Astrocyte of the hippocampus (primary cell): Measurements from ENCODE around the gene TTLL8.
"Not testable (repeated sequence)": the region's sequence is repeated elsewhere in the genome, so short reads cannot be mapped to it uniquely, and the experiment has no call there.

ENCODE experiments used
- DNase-seq: peaks from one replicate; pipeline ENCODE4 v3.0.0; 2011; ENCODE audit warnings: low read depth, low spot score

The TTLL8 gene

DNA sequence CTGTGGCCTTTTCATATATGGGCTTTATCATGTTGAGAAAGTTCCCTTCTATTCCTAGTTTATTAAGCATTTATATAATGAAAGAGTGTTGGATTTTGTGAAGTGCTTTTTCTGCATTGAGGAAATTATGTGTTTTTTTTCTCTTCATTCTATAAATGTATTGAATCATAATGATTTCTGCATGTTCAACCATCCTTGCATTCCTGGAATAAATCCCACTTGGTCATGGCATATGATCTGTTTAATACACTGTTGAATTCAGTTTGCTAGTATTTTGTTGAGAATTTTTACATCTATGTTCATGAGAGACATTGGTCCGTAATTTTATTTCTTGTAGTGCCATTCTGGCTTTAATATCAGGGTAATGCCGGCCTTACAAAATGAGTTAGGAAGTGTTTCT lies 71.8 kb downstream of the TTLL8 start:
- DNase-seq, result no peak

DNA sequence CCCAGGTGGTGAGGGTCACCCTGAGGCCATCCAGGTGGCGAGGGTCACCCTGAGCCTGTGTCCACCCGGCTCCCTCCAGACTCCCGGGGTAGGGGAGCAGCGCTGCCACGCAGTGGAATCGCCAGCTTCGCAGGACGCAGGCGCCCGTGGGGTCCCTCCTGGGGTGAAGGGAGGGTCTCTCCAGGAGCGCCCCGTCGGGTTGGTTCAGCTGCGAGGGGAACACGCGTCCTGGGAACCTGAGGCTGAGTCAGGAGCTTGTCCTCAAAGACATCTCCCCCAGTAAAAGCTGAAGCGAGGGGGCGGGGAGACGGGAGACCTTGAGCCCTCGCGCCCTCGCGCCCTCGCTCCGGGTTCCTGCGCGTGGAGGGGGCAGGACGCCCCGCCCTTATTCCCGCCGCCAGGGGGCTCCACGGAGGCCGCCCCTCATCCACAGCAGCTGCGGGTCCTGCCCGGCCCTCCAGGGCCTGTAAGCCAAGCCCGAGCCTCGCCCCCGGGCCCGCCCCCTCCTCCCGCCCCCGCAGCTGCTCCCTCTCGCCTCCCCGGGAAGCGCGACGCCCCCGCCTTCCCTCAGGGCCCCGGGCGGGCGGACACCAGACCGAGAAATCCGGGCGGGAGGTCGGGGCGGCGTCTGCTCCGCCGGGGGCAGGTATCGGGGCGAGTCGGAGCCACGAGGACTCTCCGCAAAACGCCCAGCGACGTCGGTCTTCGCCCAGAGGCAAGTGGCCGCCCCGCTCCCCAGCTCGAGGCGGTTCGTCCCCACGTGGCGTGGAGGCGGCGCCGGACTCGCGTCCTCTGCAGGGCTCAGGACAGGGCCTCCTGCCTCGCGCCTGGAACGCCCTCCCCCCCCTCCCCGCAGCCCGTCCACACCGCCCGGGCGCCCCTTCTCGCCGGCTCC lies 74.7 kb downstream of the TTLL8 start:
- no peak for DNase-seq

DNA sequence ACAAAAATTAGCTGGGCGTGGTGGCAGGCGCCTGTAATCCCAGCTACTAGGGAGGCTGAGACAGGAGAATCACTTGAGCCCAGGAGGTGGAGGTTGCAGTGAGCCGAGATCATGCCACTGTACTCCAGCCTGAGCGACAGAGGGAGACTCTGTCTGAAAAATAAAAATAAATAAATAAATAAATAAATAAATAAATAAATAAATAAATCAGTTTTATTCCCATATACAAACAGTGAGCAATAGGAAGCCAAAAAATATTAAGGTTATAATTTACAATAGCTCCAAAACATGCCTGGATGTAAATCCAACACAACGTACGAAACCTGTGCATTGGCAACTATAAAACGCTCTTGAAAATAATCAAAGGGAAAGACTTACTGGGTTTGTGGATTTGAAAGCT lies 76.3 kb downstream of the TTLL8 start:
- not testable (repeated sequence) for DNase-seq

DNA sequence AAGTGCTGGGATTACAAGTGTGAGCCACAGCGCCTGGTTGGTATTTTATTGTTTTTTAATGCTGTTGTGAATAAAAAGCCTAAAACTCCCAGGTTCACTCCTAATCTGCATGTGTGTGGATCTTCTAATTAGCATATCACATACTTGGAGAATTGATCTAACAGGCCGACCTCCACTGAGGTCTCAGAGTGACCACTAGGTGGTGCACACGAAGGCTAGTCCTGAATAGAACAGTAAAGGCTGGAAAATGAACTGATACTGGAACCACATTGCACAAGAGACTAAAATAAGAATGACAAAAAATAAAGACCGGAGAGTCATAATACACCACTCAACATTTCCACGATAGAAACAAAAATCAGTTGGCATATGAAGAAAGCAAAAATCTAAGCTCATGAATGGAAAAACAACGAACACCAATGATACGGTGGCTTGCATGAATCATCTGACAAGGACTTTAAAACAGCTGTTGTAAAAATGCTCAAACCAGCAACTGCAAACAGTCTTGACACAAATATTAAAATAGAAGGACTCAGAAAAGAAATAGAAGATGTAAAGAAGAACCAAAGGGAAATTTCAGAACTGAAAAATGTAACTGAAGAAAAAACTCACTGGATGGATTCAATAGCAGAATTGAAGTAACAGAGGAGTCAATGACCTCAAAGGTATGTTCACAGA lies 78.4 kb downstream of the TTLL8 start:
- DNase-seq, result peak; percentile 46

DNA sequence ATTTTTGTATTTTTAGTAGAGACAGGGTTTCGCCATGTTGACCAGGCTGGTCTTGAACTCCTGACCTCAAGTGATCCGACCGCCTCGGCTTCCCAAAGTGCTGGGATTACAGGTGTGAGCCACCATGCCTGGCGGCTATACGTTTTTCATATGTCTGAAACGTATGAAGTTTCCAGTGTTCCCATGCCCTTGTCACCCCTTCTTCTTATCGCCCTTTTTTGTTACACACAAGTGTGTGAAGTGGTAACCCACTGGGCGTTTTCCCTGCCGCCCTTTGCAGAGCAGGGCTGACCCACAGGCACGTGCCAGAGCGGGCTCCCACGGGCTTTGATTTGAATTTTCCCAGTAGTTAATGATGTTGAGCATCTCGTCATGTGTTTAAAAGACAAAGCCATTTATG lies 80.5 kb downstream of the TTLL8 start:
- DNase-seq, result no peak

DNA sequence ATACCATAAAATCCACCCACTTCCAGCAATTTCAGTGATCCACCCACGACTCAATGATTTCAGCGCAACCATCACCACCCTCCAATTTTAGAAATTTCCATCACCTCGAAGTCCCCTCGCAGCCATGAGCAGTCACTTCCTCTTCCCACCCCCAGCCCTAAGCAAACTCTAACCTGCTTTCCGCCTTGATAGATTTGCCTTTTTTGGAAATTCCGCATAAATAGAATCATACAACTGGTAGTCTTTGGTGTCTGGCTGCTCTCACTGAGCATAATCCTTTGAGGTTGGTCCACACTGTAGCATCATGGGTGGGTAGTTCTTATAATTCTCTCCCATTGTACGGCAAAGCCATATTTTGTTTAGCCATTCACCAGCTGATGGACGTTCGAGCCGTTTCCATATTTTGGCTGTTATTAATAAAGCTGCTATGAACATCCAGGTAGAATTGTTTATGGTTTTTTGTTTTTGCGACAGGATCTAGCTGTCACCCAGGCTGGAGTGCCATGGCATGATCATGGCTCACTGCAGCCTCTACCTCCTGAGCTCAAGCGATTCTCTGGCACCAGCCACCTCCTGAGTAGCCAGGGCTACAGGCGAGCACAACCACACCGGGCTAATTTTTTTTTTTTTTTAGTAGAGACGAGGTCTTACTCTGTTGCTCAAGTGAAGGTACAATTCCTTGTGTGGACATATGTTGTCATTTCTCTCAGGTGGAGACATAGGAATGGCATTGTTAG lies 81.5 kb downstream of the TTLL8 start:
- peak; percentile 1 for DNase-seq

DNA sequence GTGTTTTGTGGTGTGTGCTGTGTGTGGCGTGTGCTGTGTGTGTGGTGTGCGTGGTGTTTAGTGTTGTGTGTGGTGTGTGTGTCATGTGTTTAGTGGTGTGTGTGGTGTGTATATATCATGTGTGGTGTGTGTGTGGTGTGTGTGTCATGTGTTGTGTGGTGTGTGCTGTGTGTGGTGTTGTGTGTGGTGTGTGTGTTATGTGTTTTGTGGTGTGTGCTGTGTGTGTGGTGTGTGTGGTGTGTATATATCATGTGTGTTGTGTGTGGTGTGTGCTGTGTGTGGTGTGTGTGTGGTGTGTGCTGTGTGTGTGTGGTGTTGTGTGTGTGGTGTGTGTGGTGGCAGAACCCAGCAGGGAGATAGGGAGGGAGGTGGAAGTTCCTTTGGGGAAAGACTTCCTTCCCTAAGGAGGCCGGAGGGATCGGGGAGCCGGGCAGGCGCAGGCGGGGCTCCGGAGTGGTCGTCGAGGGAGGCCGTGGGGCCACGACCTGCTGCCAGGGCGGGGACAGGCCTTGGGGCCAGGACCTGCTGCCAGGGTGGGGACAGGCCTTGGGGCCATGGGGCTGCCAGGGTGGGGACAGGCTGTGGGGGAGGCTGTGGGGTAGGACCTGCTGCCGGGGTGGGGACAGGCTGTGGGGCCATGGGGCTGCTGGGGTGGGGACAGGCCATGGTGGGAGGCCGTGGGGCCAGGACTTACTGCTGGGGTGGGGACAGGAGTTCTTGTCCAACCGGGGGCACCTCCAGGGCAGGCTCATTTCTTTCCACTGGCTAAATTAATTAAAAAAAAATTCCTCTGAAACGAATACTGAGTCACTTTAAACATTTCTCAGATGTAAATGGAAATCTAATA lies 82.3 kb downstream of the TTLL8 start:
- DNase-seq, result peak; percentile 9

DNA sequence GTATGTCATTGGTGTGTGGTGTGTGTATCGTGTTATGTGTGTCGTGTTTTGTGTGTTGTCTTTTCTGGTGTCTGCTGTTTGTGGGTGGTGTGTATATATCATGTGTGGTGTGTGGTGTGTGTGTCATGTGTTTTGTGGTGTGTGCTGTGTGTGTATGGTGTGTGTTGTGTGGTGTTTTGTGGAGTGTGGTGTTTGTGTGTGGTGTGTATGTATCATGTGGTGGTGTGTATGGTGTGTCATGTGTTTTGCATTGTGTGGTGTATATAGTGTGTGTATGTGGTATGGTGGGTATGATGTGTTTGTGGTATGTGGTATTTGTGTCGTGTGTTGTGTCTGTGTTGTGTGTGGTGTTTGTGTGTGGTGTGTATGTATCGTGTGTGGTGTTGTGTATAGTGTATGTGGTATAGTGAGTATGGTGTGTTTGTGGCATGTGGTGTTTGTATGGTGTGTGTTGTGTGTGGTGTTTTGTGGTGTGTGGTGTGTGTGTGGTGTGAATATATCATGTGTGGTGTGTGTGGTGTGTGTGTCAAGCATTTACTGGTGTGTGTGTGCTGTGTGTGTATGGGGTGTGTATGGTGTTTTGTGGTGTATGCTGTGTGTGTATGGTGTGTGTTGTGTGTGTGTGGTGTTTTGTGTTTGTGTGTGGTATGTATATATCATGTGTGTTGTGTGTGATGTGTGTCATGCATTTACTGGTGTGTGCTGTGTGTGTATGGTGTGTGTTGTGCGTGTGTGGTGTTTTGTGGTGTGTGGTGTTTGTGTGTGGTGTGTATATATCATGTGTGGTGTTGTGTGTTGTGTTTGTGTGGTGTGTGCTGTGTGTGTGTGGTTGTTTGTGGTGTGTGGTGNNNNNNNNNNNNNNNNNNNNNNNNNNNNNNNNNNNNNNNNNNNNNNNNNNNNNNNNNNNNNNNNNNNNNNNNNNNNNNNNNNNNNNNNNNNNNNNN lies 84.8 kb downstream of the TTLL8 start:
- no peak for DNase-seq

DNA sequence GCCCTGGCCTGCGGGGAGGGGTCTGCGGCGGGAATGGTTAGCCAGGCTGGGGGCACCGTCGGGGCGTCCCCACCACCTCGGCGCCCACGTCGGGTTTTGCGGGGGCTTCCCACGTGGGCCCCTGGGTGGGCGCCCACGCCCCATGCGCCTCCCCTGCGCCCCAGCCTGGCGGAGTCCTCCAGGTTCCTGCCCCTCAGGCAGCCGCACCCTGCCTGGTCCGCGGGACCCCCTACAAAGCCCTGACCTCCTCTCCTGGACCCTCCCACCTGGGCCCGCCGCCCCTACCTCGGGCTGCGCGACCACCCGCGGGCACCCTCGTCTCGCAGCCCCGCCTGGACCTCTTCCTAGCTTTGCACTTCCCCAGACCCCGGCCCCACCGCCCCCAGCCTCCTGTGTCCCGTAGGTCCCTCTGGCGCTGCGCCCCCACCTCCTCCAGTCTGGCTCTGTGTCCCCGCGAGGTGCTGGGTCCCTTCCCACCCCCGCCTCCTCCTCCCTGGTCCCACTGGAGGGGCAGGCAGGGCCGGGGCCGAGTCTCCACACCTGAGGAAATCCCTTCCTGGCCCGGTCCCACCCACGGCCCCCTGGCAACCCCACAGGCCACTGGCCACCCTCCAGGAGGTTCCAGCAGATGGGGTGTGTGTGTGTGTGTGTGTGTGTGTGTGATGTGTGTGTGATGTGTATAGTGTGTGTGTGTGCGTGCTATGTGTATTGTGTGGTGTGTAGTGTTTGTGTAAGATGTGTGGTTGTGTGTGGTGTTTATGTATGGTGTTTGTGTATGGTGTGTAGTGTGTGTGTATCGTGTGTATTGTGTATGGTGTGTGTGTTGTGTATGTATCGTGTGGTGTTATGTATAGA lies 85.7 kb downstream of the TTLL8 start:
- no peak for DNase-seq

DNA sequence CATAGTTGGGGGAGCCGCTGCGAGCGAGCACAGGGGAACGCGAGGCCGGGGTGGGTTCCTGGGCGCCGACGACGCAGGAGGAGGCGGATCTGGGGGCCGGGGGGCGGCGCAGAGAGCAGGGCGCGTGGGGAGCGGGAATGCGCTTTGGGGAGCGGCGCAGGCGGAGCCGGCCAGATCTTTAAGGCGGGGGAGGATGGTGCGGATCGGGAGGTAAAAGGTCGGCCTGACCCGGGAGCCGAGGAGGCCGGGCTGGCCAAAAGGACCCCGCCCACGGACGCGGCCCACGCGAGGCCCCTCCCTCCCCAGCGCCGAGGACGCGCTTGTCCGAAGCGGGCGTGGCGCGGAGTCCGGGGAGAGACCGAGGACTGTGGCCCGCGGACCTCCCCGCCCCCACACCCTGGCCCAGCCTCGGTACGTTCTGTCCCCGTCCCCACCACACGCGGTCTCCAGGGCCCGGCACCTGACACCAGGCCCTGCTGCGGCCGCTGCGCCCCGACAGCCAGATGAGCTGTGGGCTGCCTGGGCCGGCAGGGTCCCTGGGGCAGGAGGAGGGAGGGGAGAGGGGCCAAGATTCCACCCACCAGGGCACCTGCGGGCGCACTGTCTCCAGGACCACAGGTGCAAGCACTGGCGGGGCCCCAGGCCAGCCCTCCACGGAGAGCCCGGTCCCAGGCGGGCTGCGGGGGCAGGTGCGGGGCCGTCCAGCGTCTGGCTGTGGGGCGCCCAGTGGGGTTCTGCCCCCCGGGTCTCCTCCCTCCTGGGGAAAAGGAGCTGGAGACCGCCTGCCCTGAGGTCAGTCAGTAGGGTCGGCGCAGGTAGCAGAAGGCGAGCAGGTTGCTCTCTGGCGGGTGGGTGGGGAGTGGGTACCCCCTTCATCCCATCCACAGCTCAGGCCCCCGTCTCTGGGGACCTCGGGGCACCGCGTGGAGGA lies 86.6 kb downstream of the TTLL8 start:
- DNase-seq, result peak; percentile 47

DNA sequence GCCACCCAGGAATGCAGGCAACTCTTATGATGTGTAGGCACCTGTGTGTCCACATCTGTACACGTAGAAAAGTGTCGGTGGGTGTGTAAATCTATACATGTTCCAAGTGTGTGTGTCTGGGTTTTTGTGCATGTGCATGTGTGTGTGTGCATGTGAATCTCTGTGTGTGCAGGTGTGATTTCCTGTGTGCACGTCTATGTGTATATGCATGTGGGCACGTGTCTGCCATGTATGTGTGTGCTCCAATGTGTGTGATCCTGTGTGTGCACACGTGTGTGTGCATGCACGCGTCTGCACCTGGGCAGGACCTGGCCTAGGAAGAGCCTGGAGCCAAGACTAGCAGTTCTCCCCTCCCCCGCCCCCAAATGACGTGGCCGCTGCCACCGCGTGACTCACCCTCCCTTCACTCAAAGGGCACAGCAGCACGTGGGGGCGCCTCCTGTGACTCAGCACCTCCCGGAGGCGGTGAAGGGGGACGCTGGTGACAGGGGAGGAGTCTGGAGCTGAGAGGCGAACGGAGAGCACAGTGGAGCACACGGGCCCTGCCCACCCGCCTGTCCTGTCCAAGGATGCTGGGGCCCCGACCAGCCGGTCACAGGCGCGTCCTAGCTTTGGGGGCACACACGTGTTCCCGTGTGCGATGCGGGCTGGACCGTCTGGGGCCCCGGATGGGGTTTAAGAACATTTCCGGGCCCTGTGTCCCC lies 87.4 kb downstream of the TTLL8 start:
- peak; percentile 97 for DNase-seq

DNA sequence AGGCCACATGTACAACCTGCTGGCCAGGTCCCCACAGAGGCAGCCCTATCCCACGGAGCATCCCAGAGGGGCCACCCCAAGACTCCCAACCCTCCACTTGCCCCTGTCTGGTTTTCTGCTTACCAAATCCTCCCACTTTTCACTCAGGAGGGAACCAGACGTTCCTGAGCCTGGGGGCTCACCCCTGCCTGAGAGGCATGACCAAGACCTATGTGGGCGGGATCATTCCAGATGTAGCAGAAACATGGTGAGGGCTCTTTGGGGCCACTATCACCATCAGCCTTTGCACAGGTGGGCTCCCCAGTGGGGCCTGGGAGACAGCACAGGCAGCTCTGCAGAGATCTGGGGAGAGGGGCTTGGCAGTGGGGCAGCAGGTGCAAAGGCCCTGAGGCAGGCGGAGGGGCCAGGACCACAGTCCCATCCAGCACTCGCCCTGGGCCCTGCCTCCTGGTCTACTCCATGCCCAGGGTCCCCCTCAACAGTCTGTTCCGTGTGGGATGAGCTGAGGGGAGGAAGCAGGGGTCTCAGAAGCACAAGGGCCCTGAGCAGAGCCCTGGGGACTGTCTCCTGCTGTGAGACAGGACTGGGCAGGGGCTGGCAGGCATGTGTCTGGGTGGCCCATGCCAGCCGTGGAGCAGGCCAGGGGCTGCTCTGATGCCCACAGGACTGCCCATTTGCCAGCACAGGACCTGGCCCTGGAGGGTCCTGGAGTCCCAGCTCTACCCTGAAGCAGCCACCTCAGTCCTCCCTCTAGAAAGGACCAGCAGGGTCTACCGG lies 88.2 kb downstream of the TTLL8 start:
- peak; percentile 2 for DNase-seq

DNA sequence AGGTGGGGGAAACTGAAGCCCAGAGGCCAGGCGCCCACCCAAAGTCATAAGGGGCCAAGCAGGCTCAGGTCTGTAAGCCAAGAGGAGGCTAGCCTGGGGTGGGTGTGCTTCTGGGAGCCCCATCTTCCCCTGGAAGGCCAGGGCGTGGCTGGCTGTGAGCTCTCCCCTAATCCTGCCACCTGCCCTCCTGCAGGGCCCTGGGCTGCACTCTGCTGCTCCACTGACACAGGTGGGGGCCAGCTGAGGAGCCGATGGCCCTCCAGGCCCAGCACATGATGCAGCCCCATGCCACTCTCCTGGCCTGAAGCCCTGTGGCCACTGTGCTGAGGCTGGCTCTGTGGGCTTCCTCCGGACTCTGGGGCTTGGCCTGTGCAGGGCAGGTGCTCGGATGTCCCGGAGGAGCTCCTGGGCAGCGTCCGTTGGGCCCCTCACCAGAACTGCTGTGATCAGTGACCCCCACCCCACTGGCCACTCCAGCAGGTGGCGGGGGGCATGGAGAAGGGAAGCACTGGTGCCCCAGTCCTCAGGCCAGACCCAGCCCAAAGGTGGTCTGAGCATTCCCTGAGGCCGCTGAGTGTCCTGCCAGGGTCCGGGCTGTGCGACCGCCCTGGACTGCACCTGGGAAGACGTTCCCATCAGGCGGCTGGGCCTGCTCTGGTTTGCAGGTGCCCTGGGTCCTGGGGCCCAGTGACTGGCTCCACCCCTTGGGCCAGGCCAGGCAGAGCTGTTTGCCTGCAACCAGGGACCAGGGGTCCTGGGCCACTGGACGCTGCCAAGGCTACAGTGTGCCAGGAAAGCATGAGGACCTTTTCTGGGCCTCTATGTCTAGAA lies 89.1 kb downstream of the TTLL8 start:
- peak; percentile 0 for DNase-seq
